SK-N-MC (cell line): ENCODE data around the gene C3orf22.

Source experiments
- EZH2 ChIP-seq: fragments of 200-600 bp; sonication (generic); IDR thresholded peaks from one replicate; pipeline ENCODE4 v1.6.1; 2017; ENCODE audit warnings: antibody characterized with exemption
- POLR2AphosphoS5 ChIP-seq: IDR thresholded peaks from 2 replicates; pipeline ENCODE4 v1.6.1; 2012; ENCODE audit warnings: mild to moderate bottlenecking, low read depth, low read length, borderline replicate concordance

DNA sequence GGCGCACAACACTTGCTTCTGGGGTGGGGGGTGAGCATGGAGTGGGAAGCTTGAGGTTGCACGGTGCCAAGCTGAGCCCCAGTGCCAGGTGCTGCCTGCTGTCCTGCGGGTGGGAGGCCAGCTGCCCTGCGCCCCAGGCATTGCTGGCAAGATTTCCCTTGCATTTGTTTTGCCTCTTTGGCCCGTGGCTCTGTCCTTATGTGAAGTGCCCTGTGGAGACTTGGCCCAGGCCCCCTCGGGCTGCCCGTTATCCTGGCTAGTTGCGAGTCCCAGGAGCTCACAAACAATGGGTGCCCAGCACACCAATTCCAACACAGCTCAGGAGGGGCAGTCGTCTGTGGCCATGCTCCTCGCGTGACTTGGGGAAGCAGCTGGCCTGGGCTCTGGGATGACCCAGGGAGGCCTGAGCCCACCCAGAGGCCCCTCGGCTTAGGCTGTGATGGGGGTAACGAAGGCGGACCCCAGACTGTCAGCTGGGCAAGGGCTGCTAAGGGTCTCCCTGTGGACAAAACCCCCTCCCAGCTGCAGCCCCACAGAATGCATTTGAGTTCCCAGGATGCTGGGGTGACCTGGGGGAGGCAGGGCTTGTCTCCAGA is 5.9 kb downstream of the C3orf22 start:
- TF ChIP-seq POLR2AphosphoS5 = no peak
- no peak for TF ChIP-seq EZH2
